Measurements from ENCODE around the gene RPS2.

Gene RPS2

GRCh38 chr16:1997494-1998359, 33.1 kb upstream of the RPS2 start:
- no peak for DNase-seq (ENCODE audit: low read depth)
- no peak for TF ChIP-seq CTCF (IDR thresholded peaks at IDR 0.05; ENCODE audit: control insufficient read depth, extremely low read depth, insufficient read depth)

GRCh38 chr16:1993731-1994131, 29.1 kb upstream of the RPS2 start:
- no peak for DNase-seq (ENCODE audit: low read depth)
- no peak overlapping the region for H3K4me3 ChIP-seq (ENCODE audit: low read depth, low read length)
- no peak for TF ChIP-seq CTCF (IDR thresholded peaks at IDR 0.05; ENCODE audit: control insufficient read depth, extremely low read depth, insufficient read depth)

More at GRCh38 chr16:1997494-1998359, 33.1 kb upstream of the RPS2 start:
- H3K4me3 ChIP-seq (ENCODE audit: low read depth, low read length), result no peak overlapping the region

GRCh38 chr16:1992704-1993317, 28.2 kb upstream of the RPS2 start:
- no peak for DNase-seq (ENCODE audit: low read depth)
- no peak overlapping the region for H3K4me3 ChIP-seq (ENCODE audit: low read depth, low read length)
- no peak for TF ChIP-seq CTCF (IDR thresholded peaks at IDR 0.05; ENCODE audit: control insufficient read depth, extremely low read depth, insufficient read depth)

GRCh38 chr16:1991948-1992703, 27.5 kb upstream of the RPS2 start:
- no peak for DNase-seq (ENCODE audit: low read depth)
- no peak overlapping the region for H3K4me3 ChIP-seq (ENCODE audit: low read depth, low read length)
- TF ChIP-seq CTCF (IDR thresholded peaks at IDR 0.05; ENCODE audit: control insufficient read depth, extremely low read depth, insufficient read depth), result no peak

GRCh38 chr16:1991588-1991947, 26.9 kb upstream of the RPS2 start:
- DNase-seq (ENCODE audit: low read depth), result no peak
- no peak overlapping the region for H3K4me3 ChIP-seq (ENCODE audit: low read depth, low read length)
- no peak for TF ChIP-seq CTCF (IDR thresholded peaks at IDR 0.05; ENCODE audit: control insufficient read depth, extremely low read depth, insufficient read depth)

- no peak overlapping the region for H3K4me3 ChIP-seq (ENCODE audit: low read depth, low read length)
- no peak for TF ChIP-seq CTCF (IDR thresholded peaks at IDR 0.05; ENCODE audit: control insufficient read depth, extremely low read depth, insufficient read depth)
- DNase-seq (ENCODE audit: low read depth), result no peak
These were observed 26.5 kb upstream of the RPS2 start for GRCh38 chr16:1991135-1991551.

All from LNCaP clone FGC (cell line).